Dermis microvascular lymphatic vessel endothelial cell (primary cell): Measurements from ENCODE around the gene ABHD18. TPM values are rescaled to one million over a fixed set of nuclear protein-coding genes. Genes with fewer than 3 reads are reported as not detected.
A peak's percentile ranks its signal among the peaks of the same experiment; 100 is the strongest.
"Not testable (repeated sequence)": the region's sequence is repeated elsewhere in the genome, so short reads cannot be mapped to it uniquely, and the experiment has no call there.

Experiments
- DNase-seq, 2 donors: peaks; one replicate each; pipeline versions ENCODE4 v3.0.0 to v3.0.0-alpha.2; 2010; ENCODE audit warnings: low read depth in 2 of 2
- total RNA-seq: library from RNA; depleted of rRNA; stranded (reverse); fragments of >200 nt; gene quantifications from 2 replicates; pipeline ENCODE4 v1.2.1, GENCODE V29; 2014

ABHD18 gene
- total RNA-seq, result 5.6 and 5.9 TPM in 2 replicates

DNA sequence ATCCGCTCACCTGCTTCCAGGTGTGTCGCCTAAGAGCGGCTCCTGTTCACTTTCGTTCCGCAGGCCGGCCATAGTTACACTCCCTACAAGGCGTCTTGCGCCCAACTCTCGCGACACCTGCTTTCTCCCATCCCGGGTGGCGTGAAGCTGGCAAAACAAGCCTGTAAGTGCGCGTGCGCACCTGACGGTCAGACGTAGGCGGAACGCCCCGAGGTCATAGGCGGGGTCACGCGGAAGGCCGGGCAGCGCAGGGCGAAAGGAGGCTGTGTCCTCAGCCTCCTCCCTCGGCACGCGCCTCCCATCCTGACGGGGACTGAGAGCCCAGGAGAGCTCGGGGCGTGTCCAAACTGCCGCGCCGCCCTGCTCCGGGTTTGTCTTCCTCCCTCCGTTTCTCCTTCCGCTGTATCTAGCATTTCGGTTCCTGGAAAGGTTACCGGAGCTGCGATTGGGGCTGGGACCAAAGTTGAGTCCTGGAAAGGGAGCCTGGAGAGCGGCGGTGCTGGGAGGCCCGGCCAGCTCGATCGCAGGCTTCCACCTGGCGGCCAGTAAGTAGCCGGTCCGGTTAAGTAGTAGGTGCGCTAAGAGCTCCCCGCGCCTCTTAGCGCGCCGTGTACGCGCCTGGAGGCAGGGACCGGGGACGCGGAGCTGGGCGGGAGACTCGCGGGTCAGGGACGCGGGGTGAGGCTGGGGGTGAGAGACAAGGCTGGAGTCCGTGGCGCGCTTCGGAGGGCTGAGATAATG, at the start of gene ABHD18, which contains the start of gene MFSD8:
TSS of gene ABHD18 (plus strand) at position 345 of the 741 bp plus-strand sequence. CDS start 17,550 bp downstream, outside the sequence.
TSS of gene MFSD8 (minus strand) at position 112 of the 741 bp plus-strand sequence. CDS start at position 72, 40 bp downstream.
- peak; percentile 97 to 98 for DNase-seq

GRCh38 chr4:127916512-127916911, 48.7 kb upstream of the ABHD18 start:
- DNase-seq, result no peak

DNA sequence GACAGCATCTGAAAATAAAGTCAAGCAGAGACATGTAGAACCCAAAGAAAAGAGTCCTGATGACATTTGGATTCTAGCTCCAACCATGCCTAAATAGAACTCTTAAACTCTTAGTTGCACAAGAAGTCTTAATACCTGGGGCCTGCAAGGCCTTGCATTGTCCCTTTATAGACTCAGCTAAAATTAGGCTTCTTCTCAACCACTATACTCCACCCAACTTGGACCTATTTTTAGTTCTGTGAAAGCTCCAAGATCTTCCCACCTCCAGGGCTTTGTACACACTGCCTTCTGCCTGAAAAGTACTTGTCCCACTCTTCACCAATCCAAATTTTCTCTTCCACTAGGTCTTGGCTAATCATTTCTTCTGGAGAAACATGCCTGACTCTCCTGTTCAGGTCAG, 48.1 kb upstream of the ABHD18 start:
- no peak for DNase-seq

DNA sequence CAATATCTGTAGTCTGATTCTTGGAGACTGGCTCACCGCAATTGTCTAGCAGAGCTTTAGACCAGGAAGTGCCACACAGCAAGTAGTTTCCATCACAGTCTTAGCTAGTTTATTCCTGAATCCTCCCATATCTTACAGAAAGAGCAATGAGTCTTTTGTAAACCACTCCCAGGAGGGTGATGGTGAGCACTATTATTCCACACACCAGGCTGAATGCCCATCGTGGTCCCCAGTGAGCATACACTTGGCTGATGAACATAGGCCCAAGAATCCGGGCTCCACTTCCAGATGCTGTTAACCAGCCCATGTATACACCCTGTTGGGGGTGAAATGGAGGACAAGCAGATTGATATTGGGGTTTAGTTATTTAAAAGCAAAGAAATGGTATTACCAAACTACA, 44.7 kb upstream of the ABHD18 start:
- DNase-seq, result no peak

DNA sequence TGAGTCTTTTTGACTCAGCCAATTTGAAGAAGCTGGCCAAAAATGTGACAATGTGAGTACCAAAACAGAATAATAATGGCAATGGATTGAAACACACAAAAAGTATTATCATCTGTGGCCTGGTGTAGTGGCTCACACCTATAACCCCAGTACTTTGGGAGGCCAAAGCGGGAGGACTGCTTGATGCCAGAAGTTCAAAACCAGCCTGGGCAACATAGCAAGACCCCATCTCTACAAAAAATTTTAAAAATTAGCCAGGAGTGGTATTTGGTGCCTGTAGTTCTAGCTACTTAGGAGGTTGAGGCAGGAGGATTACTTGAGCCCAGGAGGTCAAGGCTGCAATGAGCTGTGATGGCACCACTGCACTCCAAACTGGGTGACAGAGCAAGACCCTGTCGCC, 43.0 kb upstream of the ABHD18 start:
- no peak for DNase-seq

GRCh38 chr4:127925720-127926119, 39.5 kb upstream of the ABHD18 start:
- DNase-seq, result not testable (repeated sequence)

DNA sequence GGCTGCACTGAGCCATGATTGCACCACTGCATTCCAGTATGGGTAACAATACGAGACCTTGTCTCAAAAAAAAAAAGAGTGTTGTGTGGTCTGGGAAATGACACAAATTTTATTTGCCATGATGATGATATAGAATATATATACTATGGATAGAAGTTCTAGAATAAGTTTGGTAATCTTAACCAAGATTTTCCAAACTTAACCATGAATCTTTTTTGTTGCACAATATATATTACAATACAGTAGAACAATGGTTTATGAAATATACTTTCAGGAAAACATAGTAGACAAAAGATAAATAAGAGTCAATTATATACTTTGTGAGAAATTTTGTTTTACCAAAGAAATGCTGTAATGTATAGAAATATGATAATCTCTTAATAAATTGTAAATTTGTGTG, 35.0 kb upstream of the ABHD18 start:
- no peak for DNase-seq

GRCh38 chr4:127931836-127932235, 33.4 kb upstream of the ABHD18 start:
- not testable (repeated sequence) for DNase-seq

DNA sequence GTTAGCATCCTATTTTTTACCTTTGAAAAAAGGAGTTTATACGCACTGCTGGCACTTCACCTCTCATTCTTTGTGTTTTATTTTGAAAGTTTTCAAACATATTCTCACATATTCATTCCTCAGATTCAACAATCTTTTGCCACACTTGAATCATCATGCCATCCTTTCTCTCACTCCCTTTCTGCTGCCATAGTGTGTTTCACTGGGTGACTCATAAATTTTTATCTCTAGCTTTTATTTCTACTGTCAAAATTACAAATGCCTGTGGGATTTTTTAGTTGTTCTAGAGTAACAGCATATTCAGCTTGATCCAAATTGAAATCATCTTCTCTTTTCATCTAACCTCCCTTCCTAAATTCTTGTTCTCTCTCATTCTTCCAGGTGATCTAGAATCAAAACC, 28.2 kb upstream of the ABHD18 start:
- DNase-seq, result no peak

- no peak for DNase-seq
Observed at GRCh38 chr4:127957105-127957504, 8.1 kb upstream of the ABHD18 start.

- no peak for DNase-seq
Observed at GRCh38 chr4:127959794-127960193, 5.4 kb upstream of the ABHD18 start.

GRCh38 chr4:127963633-127964398, 1.4 kb upstream of the ABHD18 start:
- not testable (repeated sequence) for DNase-seq

GRCh38 chr4:127964426-127965061, 662 bp upstream of the ABHD18 start:
- peak in 1 of 2 donors; percentile 15 for DNase-seq

DNA sequence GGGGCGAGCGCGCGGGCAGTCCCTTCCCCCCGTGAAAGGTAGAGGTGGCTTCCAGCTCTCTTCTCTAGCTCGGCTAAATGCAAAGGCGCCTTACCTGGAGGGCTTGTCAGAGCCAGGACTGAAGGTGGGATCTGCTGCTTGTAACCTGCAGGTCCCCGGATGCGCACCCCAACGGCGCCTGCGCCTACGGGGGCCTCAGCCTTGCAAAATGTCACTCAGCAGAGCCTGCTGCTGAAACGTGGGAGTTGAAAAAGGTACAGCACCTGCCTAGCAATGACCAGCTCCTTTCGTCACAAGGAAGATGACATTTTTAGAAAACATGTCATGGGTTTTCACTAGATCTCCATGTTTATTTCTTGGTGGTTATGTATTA, 583 bp downstream of the ABHD18 start:
- no peak for DNase-seq

DNA sequence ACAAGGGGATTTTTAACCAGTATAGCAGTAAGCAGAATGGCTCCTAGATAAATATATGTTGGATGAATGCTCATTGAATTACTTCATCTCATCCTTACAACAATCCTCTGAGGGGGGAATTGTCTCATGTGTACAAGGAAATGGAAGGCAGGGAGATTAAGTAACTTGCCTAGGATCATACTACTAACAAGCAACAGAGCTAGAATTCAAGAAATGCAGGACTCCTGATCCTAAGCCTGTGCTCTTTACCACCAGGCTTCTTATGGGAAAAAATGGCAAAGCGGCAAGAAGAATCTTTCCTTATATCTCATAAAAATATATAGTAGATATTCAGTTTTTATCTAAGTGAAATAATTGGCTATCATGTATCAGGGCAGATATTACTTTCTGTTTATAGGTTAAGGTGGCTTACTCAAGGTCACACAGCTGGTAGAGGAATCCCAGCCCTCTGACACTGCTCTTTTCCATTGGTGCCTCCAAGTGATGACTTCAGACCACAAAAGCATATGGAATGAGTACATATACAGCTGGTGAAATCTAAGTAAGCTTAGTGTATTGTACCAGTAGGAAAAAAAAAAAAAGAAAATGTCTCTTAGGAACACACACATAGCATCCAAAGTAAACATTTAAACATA, 2.1 kb downstream of the ABHD18 start:
- no peak for DNase-seq

- peak in 1 of 2 donors; percentile 15 for DNase-seq
Observed at GRCh38 chr4:127968586-127968985, 3.4 kb downstream of the ABHD18 start.

DNA sequence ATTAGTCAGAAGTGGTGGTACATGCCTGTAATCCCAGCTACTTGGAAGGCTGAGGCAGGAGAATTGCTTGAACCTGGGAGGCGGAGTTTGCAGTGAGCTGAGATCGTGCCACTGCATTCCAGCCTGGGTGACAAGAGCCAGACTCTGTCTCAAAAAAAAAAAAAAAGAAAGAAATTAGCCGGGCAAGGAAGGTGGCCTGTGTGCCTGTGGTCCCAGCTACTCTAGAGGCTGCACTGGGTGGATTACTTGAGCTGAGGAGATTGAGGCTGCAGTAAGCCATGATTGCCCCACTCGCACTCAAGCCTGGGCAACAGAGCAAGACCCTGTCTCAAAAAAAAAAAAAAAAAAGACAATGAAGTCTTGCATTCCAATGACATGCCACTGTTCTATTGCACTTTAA, 5.7 kb downstream of the ABHD18 start:
- not testable (repeated sequence) for DNase-seq

DNA sequence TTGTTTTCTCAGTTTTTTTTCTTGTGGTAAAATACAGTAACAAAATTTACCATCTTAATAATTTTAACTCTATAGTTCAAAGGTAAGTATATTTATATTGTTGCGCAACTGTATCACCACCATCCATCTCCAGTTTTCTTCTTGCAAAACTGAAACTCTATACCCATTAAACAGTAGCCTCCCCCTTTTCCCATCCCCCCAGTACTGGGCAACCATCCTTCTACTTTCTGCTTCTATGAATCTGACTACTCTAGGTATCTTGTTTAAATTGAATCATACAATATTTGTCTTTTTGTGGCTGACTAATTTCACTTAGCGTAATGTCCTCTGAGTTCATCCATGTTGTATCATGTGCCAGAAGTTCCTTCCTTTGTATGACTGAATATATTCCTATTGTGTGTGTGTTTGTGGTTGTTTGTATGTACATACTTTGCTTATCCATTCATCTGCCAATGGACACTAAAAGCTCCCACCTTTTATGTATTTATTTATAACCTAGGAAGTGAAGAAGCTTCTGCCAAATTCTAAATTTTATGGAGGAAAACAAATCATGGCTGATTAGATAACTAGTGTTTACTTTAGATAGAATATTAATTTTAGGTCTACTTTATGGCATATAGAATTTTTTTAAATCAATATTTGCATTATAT, 10.0 kb downstream of the ABHD18 start:
- DNase-seq, result no peak

- DNase-seq, result no peak
Observed at GRCh38 chr4:127978930-127979329, 13.7 kb downstream of the ABHD18 start.

- DNase-seq, result no peak
Observed at GRCh38 chr4:127982445-127982844, 17.2 kb downstream of the ABHD18 start.

GRCh38 chr4:127985989-127986388, 20.8 kb downstream of the ABHD18 start:
- no peak for DNase-seq
